ENCODE measurements around the gene FAM111B. TPM values are rescaled to one million over a fixed set of nuclear protein-coding genes. Genes with fewer than 3 reads are reported as not detected.
"Not testable (repeated sequence)": the region's sequence is repeated elsewhere in the genome, so short reads cannot be mapped to it uniquely, and the experiment has no call there.

The FAM111B gene
- polyA plus RNA-seq, 1 donor, result 9.9 TPM

- no peaks in the 10 kb centered on the region for H3K36me3 ChIP-seq (ENCODE audit: control insufficient read depth, insufficient read depth, low read length)
- H3K9me3 ChIP-seq (ENCODE audit: control insufficient read depth, low read depth, low read length), result no peaks in the 10 kb centered on the region
- no peaks in the 10 kb centered on the region for H3K4me1 ChIP-seq (ENCODE audit: control insufficient read depth, insufficient read depth, low read length)
- H3K27ac ChIP-seq (ENCODE audit: low read length), result no peak overlapping the region
- WGBS (ENCODE audit: insufficient coverage, low lambda C conversion rate), result 80% methylated on average over 1 of the region's 1 CpG
- no peak overlapping the region for H3K4me3 ChIP-seq (ENCODE audit: low read length)
- DNase-seq, result no peak
- H3K27me3 ChIP-seq (ENCODE audit: control insufficient read depth, insufficient read depth, low read length), result no peaks in the 10 kb centered on the region
Measured at GRCh38 chr11:59079086-59079485, 28.0 kb upstream of the FAM111B start.

- not testable (repeated sequence) for H3K4me3 ChIP-seq (ENCODE audit: low read length); H3K9me3 ChIP-seq (ENCODE audit: control insufficient read depth, low read depth, low read length); H3K27ac ChIP-seq (ENCODE audit: low read length); H3K4me1 ChIP-seq (ENCODE audit: control insufficient read depth, insufficient read depth, low read length); DNase-seq; H3K36me3 ChIP-seq (ENCODE audit: control insufficient read depth, insufficient read depth, low read length); H3K27me3 ChIP-seq (ENCODE audit: control insufficient read depth, insufficient read depth, low read length)
- WGBS (ENCODE audit: insufficient coverage, low lambda C conversion rate), result no CpG with 5 or more reads among the region's 2 CpGs
Measured at GRCh38 chr11:59080421-59080820, 26.6 kb upstream of the FAM111B start.

GRCh38 chr11:59081430-59082020 is 25.5 kb upstream of the FAM111B start:
- not testable (repeated sequence) for H3K4me1 ChIP-seq (ENCODE audit: control insufficient read depth, insufficient read depth, low read length); DNase-seq; H3K4me3 ChIP-seq (ENCODE audit: low read length); H3K36me3 ChIP-seq (ENCODE audit: control insufficient read depth, insufficient read depth, low read length); H3K27me3 ChIP-seq (ENCODE audit: control insufficient read depth, insufficient read depth, low read length); H3K27ac ChIP-seq (ENCODE audit: low read length); H3K9me3 ChIP-seq (ENCODE audit: control insufficient read depth, low read depth, low read length)
- 65% methylated on average over 2 of the region's 4 CpGs for WGBS (ENCODE audit: insufficient coverage, low lambda C conversion rate)

GRCh38 chr11:59086007-59086406 is 21.0 kb upstream of the FAM111B start, which contains the start of gene GLYATL1B:
Gene GLYATL1B (plus strand): TSS chr11:59086307. CDS start chr11:59086307, 0 bp downstream.
- H3K36me3 ChIP-seq (ENCODE audit: control insufficient read depth, insufficient read depth, low read length); DNase-seq; H3K4me1 ChIP-seq (ENCODE audit: control insufficient read depth, insufficient read depth, low read length); H3K9me3 ChIP-seq (ENCODE audit: control insufficient read depth, low read depth, low read length); H3K27me3 ChIP-seq (ENCODE audit: control insufficient read depth, insufficient read depth, low read length); H3K4me3 ChIP-seq (ENCODE audit: low read length); H3K27ac ChIP-seq (ENCODE audit: low read length): not testable (repeated sequence)
- WGBS (ENCODE audit: insufficient coverage, low lambda C conversion rate), result no CpG with 5 or more reads among the region's 5 CpGs

- Histone ChIP-seq H3K4me3 (ENCODE audit: low read length) (no peak overlapping the region), H3K4me1 (ENCODE audit: control insufficient read depth, insufficient read depth, low read length) (no peaks in the 10 kb centered on the region), H3K9me3 (ENCODE audit: control insufficient read depth, low read depth, low read length) (no peaks in the 10 kb centered on the region), H3K27me3 (ENCODE audit: control insufficient read depth, insufficient read depth, low read length) (no peaks in the 10 kb centered on the region), H3K27ac (ENCODE audit: low read length) (no peak overlapping the region), H3K36me3 (ENCODE audit: control insufficient read depth, insufficient read depth, low read length) (no peaks in the 10 kb centered on the region)
- WGBS (ENCODE audit: insufficient coverage, low lambda C conversion rate), result 92% methylated on average over 2 of the region's 4 CpGs
- DNase-seq, result no peak
Measured at GRCh38 chr11:59088162-59088561, 18.9 kb upstream of the FAM111B start.

GRCh38 chr11:59093576-59093975 is 13.5 kb upstream of the FAM111B start:
- H3K27me3 ChIP-seq (ENCODE audit: control insufficient read depth, insufficient read depth, low read length); DNase-seq; H3K4me3 ChIP-seq (ENCODE audit: low read length); H3K4me1 ChIP-seq (ENCODE audit: control insufficient read depth, insufficient read depth, low read length); H3K9me3 ChIP-seq (ENCODE audit: control insufficient read depth, low read depth, low read length); H3K36me3 ChIP-seq (ENCODE audit: control insufficient read depth, insufficient read depth, low read length); H3K27ac ChIP-seq (ENCODE audit: low read length): not testable (repeated sequence)

GRCh38 chr11:59095225-59095624 is 11.8 kb upstream of the FAM111B start:
- no CpG with 5 or more reads among the region's 1 CpG for WGBS (ENCODE audit: insufficient coverage, low lambda C conversion rate)
- not testable (repeated sequence) for DNase-seq; H3K36me3 ChIP-seq (ENCODE audit: control insufficient read depth, insufficient read depth, low read length); H3K27me3 ChIP-seq (ENCODE audit: control insufficient read depth, insufficient read depth, low read length); H3K27ac ChIP-seq (ENCODE audit: low read length); H3K4me3 ChIP-seq (ENCODE audit: low read length); H3K9me3 ChIP-seq (ENCODE audit: control insufficient read depth, low read depth, low read length); H3K4me1 ChIP-seq (ENCODE audit: control insufficient read depth, insufficient read depth, low read length)

GRCh38 chr11:59095972-59096575 is 11.0 kb upstream of the FAM111B start:
- H3K27me3 ChIP-seq (ENCODE audit: control insufficient read depth, insufficient read depth, low read length); DNase-seq; H3K4me3 ChIP-seq (ENCODE audit: low read length); H3K27ac ChIP-seq (ENCODE audit: low read length); H3K4me1 ChIP-seq (ENCODE audit: control insufficient read depth, insufficient read depth, low read length); H3K36me3 ChIP-seq (ENCODE audit: control insufficient read depth, insufficient read depth, low read length); H3K9me3 ChIP-seq (ENCODE audit: control insufficient read depth, low read depth, low read length): not testable (repeated sequence)
- no CpG with 5 or more reads among the region's 5 CpGs for WGBS (ENCODE audit: insufficient coverage, low lambda C conversion rate)

- Histone ChIP-seq H3K9me3 (ENCODE audit: control insufficient read depth, low read depth, low read length) (no peaks in the 10 kb centered on the region), H3K36me3 (ENCODE audit: control insufficient read depth, insufficient read depth, low read length) (no peaks in the 10 kb centered on the region), H3K27ac (ENCODE audit: low read length) (no peak overlapping the region), H3K4me3 (ENCODE audit: low read length) (no peak overlapping the region), H3K27me3 (ENCODE audit: control insufficient read depth, insufficient read depth, low read length) (no peaks in the 10 kb centered on the region), H3K4me1 (ENCODE audit: control insufficient read depth, insufficient read depth, low read length) (no peaks in the 10 kb centered on the region)
- no CpG with 5 or more reads among the region's 5 CpGs for WGBS (ENCODE audit: insufficient coverage, low lambda C conversion rate)
- DNase-seq, result peak; percentile 35 to 44
Measured at GRCh38 chr11:59097113-59097708, 9.8 kb upstream of the FAM111B start.

- not testable (repeated sequence) for H3K27ac ChIP-seq (ENCODE audit: low read length); DNase-seq
Measured at GRCh38 chr11:59097938-59098337, 9.1 kb upstream of the FAM111B start.

More at GRCh38 chr11:59097938-59098337, 9.1 kb upstream of the FAM111B start:
- not testable (repeated sequence) for H3K36me3 ChIP-seq (ENCODE audit: control insufficient read depth, insufficient read depth, low read length); H3K9me3 ChIP-seq (ENCODE audit: control insufficient read depth, low read depth, low read length); H3K4me3 ChIP-seq (ENCODE audit: low read length); H3K4me1 ChIP-seq (ENCODE audit: control insufficient read depth, insufficient read depth, low read length); H3K27me3 ChIP-seq (ENCODE audit: control insufficient read depth, insufficient read depth, low read length)
- WGBS (ENCODE audit: insufficient coverage, low lambda C conversion rate), result no CpG with 5 or more reads among the region's 8 CpGs
